Activated naive CD4-positive, alpha-beta T cell (primary cell): ENCODE results near the gene XRN2.
"Not testable (repeated sequence)": the region's sequence is repeated elsewhere in the genome, so short reads cannot be mapped to it uniquely, and the experiment has no call there.

ENCODE experiments used
- DNase-seq, 4 experiments: peaks; one replicate each; lab custom pipeline; 2025; lab: John Stamatoyannopoulos, UW

The XRN2 gene

GRCh38 chr20:21352703-21353102, 49.6 kb downstream of the XRN2 start:
- no peak for DNase-seq

GRCh38 chr20:21353236-21353635, 50.1 kb downstream of the XRN2 start:
- no peak for DNase-seq

- DNase-seq, result no peak
Observed at GRCh38 chr20:21355981-21356380, 52.9 kb downstream of the XRN2 start.

- DNase-seq, result no peak
Observed at GRCh38 chr20:21356386-21356785, 53.3 kb downstream of the XRN2 start.

- DNase-seq, result no peak
Observed at GRCh38 chr20:21357844-21358243, 54.7 kb downstream of the XRN2 start.

GRCh38 chr20:21358737-21359136, 55.6 kb downstream of the XRN2 start:
- no peak for DNase-seq

- no peak for DNase-seq
Observed at GRCh38 chr20:21360705-21361104, 57.6 kb downstream of the XRN2 start.

GRCh38 chr20:21361266-21361665, 58.1 kb downstream of the XRN2 start:
- DNase-seq, result no peak

- no peak for DNase-seq
Observed at GRCh38 chr20:21364413-21364812, 61.3 kb downstream of the XRN2 start.

GRCh38 chr20:21365771-21366170, 62.6 kb downstream of the XRN2 start:
- no peak for DNase-seq

GRCh38 chr20:21366273-21366672, 63.1 kb downstream of the XRN2 start:
- DNase-seq, result not testable (repeated sequence)

- DNase-seq, result no peak
Observed at GRCh38 chr20:21368791-21369190, 65.7 kb downstream of the XRN2 start.

- DNase-seq, result no peak
Observed at GRCh38 chr20:21371193-21371592, 68.1 kb downstream of the XRN2 start.

- DNase-seq, result no peak
Observed at GRCh38 chr20:21372016-21372415, 68.9 kb downstream of the XRN2 start.

GRCh38 chr20:21373436-21373835, 70.3 kb downstream of the XRN2 start:
- DNase-seq, result no peak

GRCh38 chr20:21376626-21377025, 73.5 kb downstream of the XRN2 start:
- no peak for DNase-seq

GRCh38 chr20:21377701-21378100, 74.6 kb downstream of the XRN2 start:
- DNase-seq, result no peak

GRCh38 chr20:21378259-21378658, 75.1 kb downstream of the XRN2 start:
- no peak for DNase-seq

GRCh38 chr20:21380711-21381110, 77.6 kb downstream of the XRN2 start:
- DNase-seq, result no peak

GRCh38 chr20:21381619-21382018, 78.5 kb downstream of the XRN2 start:
- no peak for DNase-seq

GRCh38 chr20:21384308-21384892, 81.3 kb downstream of the XRN2 start:
- DNase-seq, result no peak

GRCh38 chr20:21386111-21386510, 83.0 kb downstream of the XRN2 start:
- no peak for DNase-seq

- no peak for DNase-seq
Observed at GRCh38 chr20:21387528-21387927, 84.4 kb downstream of the XRN2 start.

GRCh38 chr20:21388566-21388965, 85.4 kb downstream of the XRN2 start:
- DNase-seq, result no peak

- no peak for DNase-seq
Observed at GRCh38 chr20:21389368-21389767, 86.2 kb downstream of the XRN2 start.
